ENCODE measurements around the gene CDH3. TPM values are rescaled to one million over a fixed set of nuclear protein-coding genes. Genes with fewer than 3 reads are reported as not detected.

CDH3 gene
- total RNA-seq, 4 donors from 2014 or later: 1.2 to 15.9 (median 2.5) TPM

GRCh38 chr16:68646953-68647659 is 2.0 kb downstream of the CDH3 start:
- Histone ChIP-seq H3K9me3 (no peaks in the 10 kb centered on the region), H3K27me3 (peaks cover 0 to 74% of the 10 kb centered on the region in 2 donors), H3K27ac (no peak overlapping the region), H3K4me3 (no peak overlapping the region), H3K36me3 (no peaks in the 10 kb centered on the region), H3K4me1 (peaks cover 0 to 36% (median 10%) of the 10 kb centered on the region in 4 donors)
- TF ChIP-seq, protein P1, sequence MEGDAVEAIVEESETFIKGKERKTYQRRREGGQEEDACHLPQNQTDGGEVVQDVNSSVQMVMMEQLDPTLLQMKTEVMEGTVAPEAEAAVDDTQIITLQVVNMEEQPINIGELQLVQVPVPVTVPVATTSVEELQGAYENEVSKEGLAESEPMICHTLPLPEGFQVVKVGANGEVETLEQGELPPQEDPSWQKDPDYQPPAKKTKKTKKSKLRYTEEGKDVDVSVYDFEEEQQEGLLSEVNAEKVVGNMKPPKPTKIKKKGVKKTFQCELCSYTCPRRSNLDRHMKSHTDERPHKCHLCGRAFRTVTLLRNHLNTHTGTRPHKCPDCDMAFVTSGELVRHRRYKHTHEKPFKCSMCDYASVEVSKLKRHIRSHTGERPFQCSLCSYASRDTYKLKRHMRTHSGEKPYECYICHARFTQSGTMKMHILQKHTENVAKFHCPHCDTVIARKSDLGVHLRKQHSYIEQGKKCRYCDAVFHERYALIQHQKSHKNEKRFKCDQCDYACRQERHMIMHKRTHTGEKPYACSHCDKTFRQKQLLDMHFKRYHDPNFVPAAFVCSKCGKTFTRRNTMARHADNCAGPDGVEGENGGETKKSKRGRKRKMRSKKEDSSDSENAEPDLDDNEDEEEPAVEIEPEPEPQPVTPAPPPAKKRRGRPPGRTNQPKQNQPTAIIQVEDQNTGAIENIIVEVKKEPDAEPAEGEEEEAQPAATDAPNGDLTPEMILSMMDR (IDR thresholded peaks at IDR 0.05): no peak
- no peak for TF ChIP-seq POLR2A (IDR thresholded peaks at IDR 0.05)
- no peak for TF ChIP-seq EP300 (IDR thresholded peaks at IDR 0.05)
- DNase-seq (ENCODE audit: low spot score in 2 of 2): no peak
- 53 to 60% methylated on average over 18 of the region's 18 CpGs for WGBS, 2 donors

DNA sequence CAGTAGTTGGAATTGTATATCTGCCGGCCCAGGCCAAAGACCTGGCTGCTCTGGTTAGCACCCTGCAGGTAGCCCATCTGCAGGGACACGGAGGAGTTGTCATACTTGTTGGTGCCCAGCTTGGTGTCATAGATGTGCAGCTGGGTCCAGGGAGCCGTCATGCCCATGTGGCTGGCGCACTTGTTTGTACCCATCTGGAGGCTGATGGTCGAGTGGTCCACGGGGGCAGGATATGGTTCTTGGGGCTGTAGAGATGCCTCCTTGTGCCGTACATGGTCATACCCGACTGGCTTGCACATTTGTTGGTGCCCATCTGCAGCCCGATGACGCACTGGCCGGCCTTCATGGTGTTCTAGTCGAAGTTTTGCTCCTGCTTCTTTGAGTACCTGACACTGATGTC is 6.0 kb downstream of the CDH3 start:
- Histone ChIP-seq H3K27ac (no peak overlapping the region), H3K4me3 (no peak overlapping the region), H3K4me1 (peaks cover 0 to 6% (median 1%) of the 10 kb centered on the region in 4 donors), H3K9me3 (no peaks in the 10 kb centered on the region), H3K36me3 (no peaks in the 10 kb centered on the region), H3K27me3 (peaks cover 0 to 34% of the 10 kb centered on the region in 2 donors)
- TF ChIP-seq POLR2A (IDR thresholded peaks at IDR 0.05) (no peak), EP300 (IDR thresholded peaks at IDR 0.05) (no peak)
- TF ChIP-seq, protein P1 (IDR thresholded peaks at IDR 0.05): no peak
- WGBS, 2 donors: 88 to 90% methylated on average over 12 of the region's 12 CpGs
- DNase-seq (ENCODE audit: low spot score in 2 of 2): no peak

GRCh38 chr16:68652659-68653058 is 7.5 kb downstream of the CDH3 start:
- Histone ChIP-seq H3K27me3 (peaks cover 0 to 20% of the 10 kb centered on the region in 2 donors), H3K36me3 (no peaks in the 10 kb centered on the region), H3K4me1 (no peaks in the 10 kb centered on the region), H3K27ac (no peak overlapping the region), H3K4me3 (no peak overlapping the region), H3K9me3 (no peaks in the 10 kb centered on the region)
- TF ChIP-seq EP300 (IDR thresholded peaks at IDR 0.05): no peak
- TF ChIP-seq POLR2A (IDR thresholded peaks at IDR 0.05): no peak
- TF ChIP-seq, protein P1 (IDR thresholded peaks at IDR 0.05): no peak
- 92 to 97% methylated on average over 2 of the region's 2 CpGs for WGBS, 2 donors
- DNase-seq (ENCODE audit: low spot score in 2 of 2): no peak

GRCh38 chr16:68655806-68656205 is 10.7 kb downstream of the CDH3 start:
- Histone ChIP-seq H3K27me3 (no peaks in the 10 kb centered on the region), H3K4me1 (peaks cover 0 to 8% (median 3%) of the 10 kb centered on the region in 4 donors), H3K9me3 (no peaks in the 10 kb centered on the region), H3K4me3 (no peak overlapping the region), H3K36me3 (no peaks in the 10 kb centered on the region), H3K27ac (no peak overlapping the region)
- 76% methylated on average over 6 of the region's 6 CpGs for WGBS, 2 donors
- no peak for TF ChIP-seq EP300 (IDR thresholded peaks at IDR 0.05)
- TF ChIP-seq POLR2A (IDR thresholded peaks at IDR 0.05): no peak
- TF ChIP-seq, protein P1 (IDR thresholded peaks at IDR 0.05): no peak
- no peak for DNase-seq (ENCODE audit: low spot score in 2 of 2)

- H3K36me3 ChIP-seq: no peaks in the 10 kb centered on the region
- no peaks in the 10 kb centered on the region for H3K27me3 ChIP-seq
- no peaks in the 10 kb centered on the region for H3K9me3 ChIP-seq
- H3K4me3 ChIP-seq: no peak overlapping the region
- WGBS, 2 donors: 55 to 58% methylated on average over 2 of the region's 2 CpGs
- H3K27ac ChIP-seq: no peak overlapping the region
- no peak for TF ChIP-seq EP300 (IDR thresholded peaks at IDR 0.05)
- TF ChIP-seq, protein P1 (IDR thresholded peaks at IDR 0.05): no peak
- no peak for TF ChIP-seq POLR2A (IDR thresholded peaks at IDR 0.05)
- H3K4me1 ChIP-seq: peaks cover 0 to 8% (median 3%) of the 10 kb centered on the region in 4 donors
- DNase-seq (ENCODE audit: low spot score in 2 of 2): no peak
Observed at GRCh38 chr16:68656751-68657150, 11.6 kb downstream of the CDH3 start.

Data from tibial nerve (tissue), 4 donors.